Measurements from ENCODE around the gene ITIH3. TPM values are rescaled to one million over a fixed set of nuclear protein-coding genes. Genes with fewer than 3 reads are reported as not detected.

ITIH3 gene
- total RNA-seq, 1 experiment from 2014 or later = 0.37 TPM

- ATAC-seq (no peak), DNase-seq (ENCODE audit: low spot score) (no peak)
- peaks cover 3% of the 10 kb centered on the region; the same call in 1 of the 2 replicates for H3K4me1 Mint-ChIP-seq
- TF ChIP-seq, protein P1, sequence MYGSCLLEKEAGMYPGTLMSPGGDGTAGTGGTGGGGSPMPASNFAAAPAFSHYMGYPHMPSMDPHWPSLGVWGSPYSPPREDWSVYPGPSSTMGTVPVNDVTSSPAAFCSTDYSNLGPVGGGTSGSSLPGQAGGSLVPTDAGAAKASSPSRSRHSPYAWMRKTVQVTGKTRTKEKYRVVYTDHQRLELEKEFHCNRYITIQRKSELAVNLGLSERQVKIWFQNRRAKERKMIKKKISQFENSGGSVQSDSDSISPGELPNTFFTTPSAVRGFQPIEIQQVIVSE (CRISPR knock-in tag; IDR thresholded peaks at IDR 0.05; ENCODE audit: borderline replicate concordance) = no peak
- no peak for TF ChIP-seq ZNF219 (CRISPR knock-in tag; IDR thresholded peaks at IDR 0.05; ENCODE audit: borderline replicate concordance)
- TF ChIP-seq FOXK1 (CRISPR knock-in tag; IDR thresholded peaks at IDR 0.05) = no peak
- no peak for TF ChIP-seq HMGA2 (CRISPR knock-in tag; IDR thresholded peaks at IDR 0.05)
- TF ChIP-seq ELF4 (CRISPR knock-in tag; IDR thresholded peaks at IDR 0.05; ENCODE audit: low read depth) = no peak
- TF ChIP-seq TP53 (CRISPR knock-in tag; IDR thresholded peaks at IDR 0.05) = no peak
- TF ChIP-seq RORB (CRISPR knock-in tag; IDR thresholded peaks at IDR 0.05) = no peak
- no peak for TF ChIP-seq CREB1 (CRISPR knock-in tag; IDR thresholded peaks at IDR 0.05)
- H3K36me3 Mint-ChIP-seq = peaks cover 24% of the 10 kb centered on the region
- ChIA-PET POLR2A (no interaction called here), CTCF (interaction anchor here (0.9 to 1.8 kb wide), 4 partner anchors 11 to 131 kb away, joined by 3 to 7 read pairs (median 3); partner anchors contain the start of gene MUSTN1)
- H3K27me3 Mint-ChIP-seq (ENCODE audit: low read depth) = no peaks in the 10 kb centered on the region
- no peaks in the 10 kb centered on the region for H3K9me3 Mint-ChIP-seq
- H3K4me3 Mint-ChIP-seq = no peak overlapping the region
- no peak overlapping the region for H3K27ac Mint-ChIP-seq
Measured at GRCh38 chr3:52849656-52850055, 55.1 kb downstream of the ITIH3 start.

GRCh38 chr3:52851348-52851747, 56.8 kb downstream of the ITIH3 start:
- no peaks in the 10 kb centered on the region for H3K9me3 Mint-ChIP-seq
- POLR2A ChIA-PET = interaction anchor here (0.6 kb wide), 1 partner anchor 70 kb away, joined by 3 read pairs; no protein-coding TSS in a partner anchor
- peaks cover 3% of the 10 kb centered on the region; the same call in 1 of the 2 replicates for H3K4me1 Mint-ChIP-seq
- H3K36me3 Mint-ChIP-seq = peaks cover 24% of the 10 kb centered on the region
- H3K4me3 Mint-ChIP-seq = no peak overlapping the region
- peak; percentile 64 for DNase-seq (ENCODE audit: low spot score)
- H3K27me3 Mint-ChIP-seq (ENCODE audit: low read depth) = no peaks in the 10 kb centered on the region
- peak; percentile 96 for ATAC-seq
- H3K27ac Mint-ChIP-seq = no peak overlapping the region
- TF ChIP-seq, protein P2, sequence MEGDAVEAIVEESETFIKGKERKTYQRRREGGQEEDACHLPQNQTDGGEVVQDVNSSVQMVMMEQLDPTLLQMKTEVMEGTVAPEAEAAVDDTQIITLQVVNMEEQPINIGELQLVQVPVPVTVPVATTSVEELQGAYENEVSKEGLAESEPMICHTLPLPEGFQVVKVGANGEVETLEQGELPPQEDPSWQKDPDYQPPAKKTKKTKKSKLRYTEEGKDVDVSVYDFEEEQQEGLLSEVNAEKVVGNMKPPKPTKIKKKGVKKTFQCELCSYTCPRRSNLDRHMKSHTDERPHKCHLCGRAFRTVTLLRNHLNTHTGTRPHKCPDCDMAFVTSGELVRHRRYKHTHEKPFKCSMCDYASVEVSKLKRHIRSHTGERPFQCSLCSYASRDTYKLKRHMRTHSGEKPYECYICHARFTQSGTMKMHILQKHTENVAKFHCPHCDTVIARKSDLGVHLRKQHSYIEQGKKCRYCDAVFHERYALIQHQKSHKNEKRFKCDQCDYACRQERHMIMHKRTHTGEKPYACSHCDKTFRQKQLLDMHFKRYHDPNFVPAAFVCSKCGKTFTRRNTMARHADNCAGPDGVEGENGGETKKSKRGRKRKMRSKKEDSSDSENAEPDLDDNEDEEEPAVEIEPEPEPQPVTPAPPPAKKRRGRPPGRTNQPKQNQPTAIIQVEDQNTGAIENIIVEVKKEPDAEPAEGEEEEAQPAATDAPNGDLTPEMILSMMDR (IDR thresholded peaks at IDR 0.05) = peak; percentile 73
- TF ChIP-seq ZBTB43 (CRISPR knock-in tag; IDR thresholded peaks at IDR 0.05) = no peak
- CTCF ChIA-PET = interaction anchor here (0.6 to 1.8 kb wide), 18 partner anchors 15 to 263 kb away, joined by 3 to 7 read pairs (median 4); partner anchors contain the start of gene STIMATE

DNA sequence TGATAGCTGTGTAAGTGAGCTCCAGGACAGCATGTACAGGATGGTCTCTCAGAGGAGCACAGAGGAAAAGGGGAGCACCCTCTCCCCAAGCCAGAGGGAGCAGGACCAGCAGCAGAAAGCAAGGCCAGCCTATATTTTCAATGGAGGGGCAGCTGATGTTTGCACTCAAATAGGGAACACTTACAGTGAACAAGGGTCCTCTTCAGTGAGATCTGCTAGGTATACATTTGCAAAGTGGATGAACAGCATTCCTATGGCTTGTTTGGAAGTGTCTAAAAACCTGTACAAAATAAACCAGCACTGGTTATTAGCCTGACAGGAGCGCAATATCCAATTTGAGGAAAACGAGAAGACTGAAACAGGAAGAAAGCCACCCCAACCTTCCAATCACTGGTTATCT, 57.8 kb downstream of the ITIH3 start:
- no peak for DNase-seq (ENCODE audit: low spot score)
- ChIA-PET CTCF (interaction anchor here (1.0 to 2.3 kb wide), 3 partner anchors 27 to 258 kb away, joined by 4 to 10 read pairs (median 5); no protein-coding TSS in a partner anchor), POLR2A (no interaction called here)
- TF ChIP-seq, protein P3, sequence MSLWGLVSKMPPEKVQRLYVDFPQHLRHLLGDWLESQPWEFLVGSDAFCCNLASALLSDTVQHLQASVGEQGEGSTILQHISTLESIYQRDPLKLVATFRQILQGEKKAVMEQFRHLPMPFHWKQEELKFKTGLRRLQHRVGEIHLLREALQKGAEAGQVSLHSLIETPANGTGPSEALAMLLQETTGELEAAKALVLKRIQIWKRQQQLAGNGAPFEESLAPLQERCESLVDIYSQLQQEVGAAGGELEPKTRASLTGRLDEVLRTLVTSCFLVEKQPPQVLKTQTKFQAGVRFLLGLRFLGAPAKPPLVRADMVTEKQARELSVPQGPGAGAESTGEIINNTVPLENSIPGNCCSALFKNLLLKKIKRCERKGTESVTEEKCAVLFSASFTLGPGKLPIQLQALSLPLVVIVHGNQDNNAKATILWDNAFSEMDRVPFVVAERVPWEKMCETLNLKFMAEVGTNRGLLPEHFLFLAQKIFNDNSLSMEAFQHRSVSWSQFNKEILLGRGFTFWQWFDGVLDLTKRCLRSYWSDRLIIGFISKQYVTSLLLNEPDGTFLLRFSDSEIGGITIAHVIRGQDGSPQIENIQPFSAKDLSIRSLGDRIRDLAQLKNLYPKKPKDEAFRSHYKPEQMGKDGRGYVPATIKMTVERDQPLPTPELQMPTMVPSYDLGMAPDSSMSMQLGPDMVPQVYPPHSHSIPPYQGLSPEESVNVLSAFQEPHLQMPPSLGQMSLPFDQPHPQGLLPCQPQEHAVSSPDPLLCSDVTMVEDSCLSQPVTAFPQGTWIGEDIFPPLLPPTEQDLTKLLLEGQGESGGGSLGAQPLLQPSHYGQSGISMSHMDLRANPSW (CRISPR knock-in tag; conservative IDR thresholded peaks at IDR 0.05; ENCODE audit: low read depth) = no peak
- no peak for TF ChIP-seq ZNF512 (CRISPR knock-in tag; IDR thresholded peaks at IDR 0.05; ENCODE audit: borderline replicate concordance)
- no peak for TF ChIP-seq PRRX2 (CRISPR knock-in tag; IDR thresholded peaks at IDR 0.05)
- TF ChIP-seq NR1H2 (CRISPR knock-in tag; IDR thresholded peaks at IDR 0.05) = no peak
- TF ChIP-seq, protein P1 (CRISPR knock-in tag; IDR thresholded peaks at IDR 0.05; ENCODE audit: borderline replicate concordance) = no peak
- no peak for TF ChIP-seq ZNF423 (CRISPR knock-in tag; IDR thresholded peaks at IDR 0.05)
- no peak for TF ChIP-seq RORB (CRISPR knock-in tag; IDR thresholded peaks at IDR 0.05)
- no peak for TF ChIP-seq IRF2 (CRISPR knock-in tag; IDR thresholded peaks at IDR 0.05; ENCODE audit: borderline replicate concordance, low read depth)
- TF ChIP-seq ZNF138 (CRISPR knock-in tag; conservative IDR thresholded peaks at IDR 0.05) = no peak
- TF ChIP-seq, protein P4, sequence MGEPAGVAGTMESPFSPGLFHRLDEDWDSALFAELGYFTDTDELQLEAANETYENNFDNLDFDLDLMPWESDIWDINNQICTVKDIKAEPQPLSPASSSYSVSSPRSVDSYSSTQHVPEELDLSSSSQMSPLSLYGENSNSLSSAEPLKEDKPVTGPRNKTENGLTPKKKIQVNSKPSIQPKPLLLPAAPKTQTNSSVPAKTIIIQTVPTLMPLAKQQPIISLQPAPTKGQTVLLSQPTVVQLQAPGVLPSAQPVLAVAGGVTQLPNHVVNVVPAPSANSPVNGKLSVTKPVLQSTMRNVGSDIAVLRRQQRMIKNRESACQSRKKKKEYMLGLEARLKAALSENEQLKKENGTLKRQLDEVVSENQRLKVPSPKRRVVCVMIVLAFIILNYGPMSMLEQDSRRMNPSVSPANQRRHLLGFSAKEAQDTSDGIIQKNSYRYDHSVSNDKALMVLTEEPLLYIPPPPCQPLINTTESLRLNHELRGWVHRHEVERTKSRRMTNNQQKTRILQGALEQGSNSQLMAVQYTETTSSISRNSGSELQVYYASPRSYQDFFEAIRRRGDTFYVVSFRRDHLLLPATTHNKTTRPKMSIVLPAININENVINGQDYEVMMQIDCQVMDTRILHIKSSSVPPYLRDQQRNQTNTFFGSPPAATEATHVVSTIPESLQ (CRISPR knock-in tag; IDR thresholded peaks at IDR 0.05) = no peak
- H3K4me3 Mint-ChIP-seq = no peak overlapping the region
- peaks cover 22% of the 10 kb centered on the region for H3K36me3 Mint-ChIP-seq
- H3K9me3 Mint-ChIP-seq = no peaks in the 10 kb centered on the region
- ATAC-seq = no peak
- no peak overlapping the region for H3K27ac Mint-ChIP-seq
- peaks cover 2% of the 10 kb centered on the region; the same call in 1 of the 2 replicates for H3K4me1 Mint-ChIP-seq
- no peaks in the 10 kb centered on the region for H3K27me3 Mint-ChIP-seq (ENCODE audit: low read depth)

Data from WTC11 (cell line).